Fibroblast of peridontal ligament (primary cell): ENCODE data around the gene MED28.
"Not testable (repeated sequence)": the region's sequence is repeated elsewhere in the genome, so short reads cannot be mapped to it uniquely, and the experiment has no call there.

Source experiments
- DNase-seq: peaks from one replicate; pipeline ENCODE4 v3.0.0-alpha.2; 2010; ENCODE audit errors: extremely low read depth

Gene MED28, protein sequence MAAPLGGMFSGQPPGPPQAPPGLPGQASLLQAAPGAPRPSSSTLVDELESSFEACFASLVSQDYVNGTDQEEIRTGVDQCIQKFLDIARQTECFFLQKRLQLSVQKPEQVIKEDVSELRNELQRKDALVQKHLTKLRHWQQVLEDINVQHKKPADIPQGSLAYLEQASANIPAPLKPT

DNA sequence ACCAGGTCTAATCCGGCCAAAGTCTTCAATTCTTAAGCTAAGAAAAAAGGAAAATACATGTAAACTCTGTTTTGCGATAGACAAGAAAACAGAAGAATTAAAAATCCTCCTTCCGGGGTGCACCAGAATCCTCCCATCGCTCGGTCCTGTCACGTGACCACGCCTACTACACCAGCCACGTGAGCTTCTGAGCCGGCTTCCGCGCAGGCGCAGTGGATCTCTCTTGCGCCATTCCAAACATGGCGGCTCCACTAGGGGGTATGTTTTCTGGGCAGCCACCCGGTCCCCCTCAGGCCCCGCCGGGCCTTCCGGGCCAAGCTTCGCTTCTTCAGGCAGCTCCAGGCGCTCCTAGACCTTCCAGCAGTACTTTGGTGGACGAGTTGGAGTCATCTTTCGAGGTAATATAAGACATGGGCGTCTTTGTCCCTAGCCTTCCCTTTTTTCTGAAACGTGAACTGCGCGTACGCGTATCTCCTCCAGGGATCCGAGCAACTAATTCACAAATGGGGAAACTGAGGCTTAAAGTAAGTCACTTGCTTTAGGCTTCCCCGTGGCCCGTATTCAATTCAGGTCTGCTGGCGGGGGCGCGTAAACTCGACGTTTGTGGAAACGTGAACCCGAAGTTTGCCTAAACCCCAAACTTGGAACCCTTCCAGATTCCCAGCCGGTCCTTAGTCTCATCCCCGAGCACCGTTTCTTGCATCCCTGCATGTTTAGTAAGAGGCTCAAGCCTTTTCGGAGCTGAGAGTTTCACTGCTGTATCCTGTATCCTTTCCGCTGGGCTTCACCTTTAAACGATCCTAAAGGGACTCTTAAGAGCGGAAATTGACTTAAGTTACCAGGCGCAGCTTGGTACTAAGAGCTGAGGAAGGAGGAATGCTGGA, at the start of gene MED28:
Gene MED28 (plus strand): TSS at position 226 of the 884 bp plus-strand sequence. CDS start 14 bp downstream, at position 240.
- peak; percentile 96 for DNase-seq

DNA sequence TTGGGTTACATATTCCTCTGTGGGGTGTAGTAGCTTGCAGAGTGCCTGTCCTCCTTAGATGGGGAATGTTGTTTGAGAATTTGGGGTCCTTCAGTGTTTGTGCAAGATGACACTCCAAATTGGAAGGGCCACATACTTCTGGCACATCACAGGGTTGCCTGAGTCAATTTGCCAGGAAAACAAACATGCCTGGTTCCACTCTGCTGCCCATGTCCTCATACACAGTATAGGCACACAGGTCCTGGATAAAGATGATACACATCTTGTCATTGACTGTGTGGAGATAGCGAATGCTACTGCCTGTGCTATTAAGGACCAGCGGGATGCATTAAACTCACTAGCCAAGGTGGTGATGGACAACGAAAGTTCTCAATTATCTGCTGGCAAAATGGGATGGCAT, 48.6 kb upstream of the MED28 start:
- no peak for DNase-seq

DNA sequence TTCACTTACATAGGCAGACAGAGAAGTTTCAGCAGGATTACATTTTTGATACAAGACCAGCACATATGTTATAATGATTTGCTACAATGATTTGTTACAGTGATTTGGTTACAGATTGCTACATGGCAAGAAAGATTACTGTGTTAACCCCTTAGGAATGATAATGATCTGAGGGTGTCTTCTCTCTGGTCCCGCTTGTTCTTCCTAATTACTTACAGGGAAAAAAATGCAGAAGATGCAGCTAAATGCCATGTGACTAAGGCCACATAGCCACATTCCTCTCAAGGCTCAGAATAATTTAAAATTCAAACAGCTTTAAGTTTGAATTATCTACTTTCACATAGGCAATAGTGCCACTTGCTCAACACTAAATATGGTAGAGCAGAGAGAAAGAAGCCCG, 47.2 kb upstream of the MED28 start:
- peak; percentile 63 for DNase-seq

DNA sequence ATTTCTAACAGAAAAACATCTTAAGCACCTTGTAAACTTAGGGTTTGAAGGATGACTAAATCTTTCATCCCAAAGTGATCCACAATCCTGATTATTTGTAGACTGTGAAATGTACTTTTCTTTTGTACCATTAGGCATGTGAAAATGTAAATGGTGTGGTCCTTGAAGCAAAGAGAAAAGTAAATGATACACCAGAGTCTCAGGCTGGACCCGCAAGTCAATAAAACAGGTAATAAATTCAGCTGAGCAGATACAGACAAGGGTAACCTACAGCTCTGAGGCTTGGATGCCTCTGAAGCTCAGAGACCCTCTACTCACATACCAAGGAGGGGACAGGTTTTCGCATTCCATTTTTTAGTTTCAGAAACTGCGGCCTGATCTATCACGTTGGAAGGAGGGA, 40.2 kb upstream of the MED28 start:
- no peak for DNase-seq

DNA sequence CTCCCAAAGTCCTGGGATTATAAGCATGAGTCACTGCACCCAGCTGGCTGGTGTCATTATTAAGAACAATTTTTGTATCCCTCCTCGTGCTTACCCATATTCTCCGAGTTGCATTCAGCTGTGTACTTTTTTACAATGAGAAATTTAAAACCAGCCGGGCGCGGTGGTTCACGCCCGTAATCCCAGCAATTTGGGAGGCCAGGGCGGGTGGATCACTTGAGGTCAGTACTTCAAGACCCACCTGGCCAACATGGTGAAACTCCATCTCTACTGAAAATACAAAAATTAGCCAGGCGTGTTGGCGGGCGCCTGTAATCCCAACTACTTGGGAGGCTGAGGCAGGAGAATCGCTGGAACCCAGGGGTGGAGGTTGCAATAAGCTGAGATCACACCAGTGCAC, 39.3 kb upstream of the MED28 start:
- not testable (repeated sequence) for DNase-seq

DNA sequence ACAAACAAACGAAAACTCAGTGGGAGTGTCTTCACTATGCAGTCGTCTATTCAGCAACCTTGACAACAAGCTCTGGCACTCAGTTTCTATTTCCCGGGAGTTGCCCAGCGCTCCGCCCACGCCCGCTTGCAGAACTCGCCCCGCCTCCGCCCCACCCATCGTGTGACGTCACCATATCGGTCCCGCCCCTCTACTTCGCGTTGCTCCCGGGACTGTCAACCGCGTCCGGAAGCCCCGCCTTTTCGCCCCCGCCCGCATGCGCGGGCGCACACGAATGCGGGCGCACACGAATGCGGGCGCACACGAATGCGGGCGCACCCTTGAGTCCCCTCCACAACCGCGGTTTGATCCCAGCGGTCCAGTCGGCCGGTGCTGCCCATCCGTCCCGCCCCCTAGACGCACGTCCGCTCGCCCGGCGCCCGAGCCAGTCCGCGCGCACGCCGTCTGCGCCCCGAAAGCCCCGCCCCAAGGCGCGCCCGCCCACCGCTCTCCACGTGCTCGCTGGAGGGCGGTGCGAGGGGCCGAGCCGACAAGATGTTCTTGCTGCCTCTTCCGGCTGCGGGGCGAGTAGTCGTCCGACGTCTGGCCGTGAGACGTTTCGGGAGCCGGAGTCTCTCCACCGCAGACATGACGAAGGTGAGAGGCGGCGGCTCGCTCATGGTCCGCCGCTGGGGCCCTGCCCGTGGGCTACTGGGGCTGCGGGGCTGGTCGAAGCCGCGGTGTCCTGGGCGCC, 37.3 kb upstream of the MED28 start, which contains the start of gene LAP3:
Gene LAP3 (plus strand): TSS at position 267 of the 733 bp plus-strand sequence. CDS start 268 bp downstream, at position 535.
- peak; percentile 95 for DNase-seq

DNA sequence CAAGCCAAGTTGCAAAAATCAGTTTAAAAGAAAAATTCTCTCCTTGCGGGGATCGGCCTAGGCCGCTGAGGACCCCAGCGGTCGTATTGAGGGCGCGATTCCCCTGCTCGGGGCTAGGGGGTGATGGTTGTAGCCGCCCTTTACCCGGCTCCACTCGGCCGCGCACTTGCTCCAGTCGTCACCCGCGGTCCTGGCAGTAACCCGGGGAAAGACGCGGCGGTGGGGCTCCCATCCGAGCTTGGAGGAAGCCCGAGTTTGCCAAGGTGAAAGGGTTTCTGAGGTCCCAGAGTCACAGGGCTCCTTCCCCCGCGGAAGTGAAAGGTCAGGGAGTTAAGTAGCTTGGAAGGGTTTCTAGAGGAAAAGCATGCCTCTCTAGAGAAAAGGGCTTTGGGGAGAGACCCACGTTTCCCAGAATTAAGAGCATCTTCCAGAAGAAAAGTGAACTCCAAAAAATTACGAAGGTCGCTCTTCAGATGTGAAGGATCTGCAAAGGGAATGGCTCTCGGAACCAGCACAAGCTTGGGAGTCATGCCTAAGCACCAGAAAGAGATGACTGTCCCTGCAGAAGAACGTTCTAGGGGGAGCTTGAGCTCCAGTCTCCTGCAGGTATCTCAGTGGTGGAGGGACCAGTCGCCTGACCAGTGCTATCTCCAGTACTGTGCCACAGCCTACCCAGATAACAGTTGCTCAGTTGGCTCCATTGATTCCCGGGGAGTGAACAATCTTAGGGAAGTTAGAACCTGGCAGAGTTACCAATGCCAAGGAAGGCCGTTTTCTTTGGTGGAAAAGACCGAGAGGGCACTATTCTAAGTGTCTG, 36.6 kb upstream of the MED28 start:
- DNase-seq: peak; percentile 16

DNA sequence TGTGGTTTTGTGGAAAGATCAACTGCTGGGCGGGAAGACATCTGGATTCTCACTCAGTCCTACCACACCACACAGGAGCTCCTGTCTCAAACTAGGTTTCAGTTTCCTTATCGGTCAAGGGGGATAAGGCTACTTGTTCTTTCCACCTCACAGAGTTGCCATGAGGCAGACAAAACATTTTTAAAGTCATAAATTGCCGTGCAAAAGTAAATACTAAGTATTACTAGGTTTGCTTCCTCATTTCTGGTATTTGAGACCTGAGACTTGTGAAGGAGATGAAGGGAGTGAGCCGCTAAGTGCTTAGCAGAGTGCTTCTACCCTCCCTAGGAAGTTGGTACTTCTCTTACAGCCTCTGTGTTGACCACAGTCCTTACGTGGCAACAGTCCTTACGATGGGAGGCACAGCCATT, 36.0 kb upstream of the MED28 start:
- DNase-seq: peak; percentile 29

DNA sequence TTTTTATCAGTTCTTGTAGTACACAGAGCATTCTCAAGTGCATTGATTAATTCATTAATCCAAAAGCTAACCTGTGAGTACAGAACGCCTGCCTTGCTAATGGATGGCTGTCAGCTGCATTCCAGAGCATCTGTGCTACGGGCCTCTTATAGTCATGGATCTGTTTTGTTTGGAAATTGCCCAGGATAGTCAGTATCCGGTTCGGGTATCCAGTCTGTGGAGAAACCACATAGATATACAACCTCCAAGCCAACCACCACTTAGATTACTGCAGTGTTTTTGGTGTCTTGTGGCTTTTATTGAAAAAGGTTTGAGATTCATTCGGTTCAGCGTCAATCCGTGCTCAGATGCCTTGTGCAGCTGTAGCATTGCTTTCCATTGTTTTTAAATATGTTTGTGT, 33.5 kb upstream of the MED28 start:
- peak; percentile 69 for DNase-seq

DNA sequence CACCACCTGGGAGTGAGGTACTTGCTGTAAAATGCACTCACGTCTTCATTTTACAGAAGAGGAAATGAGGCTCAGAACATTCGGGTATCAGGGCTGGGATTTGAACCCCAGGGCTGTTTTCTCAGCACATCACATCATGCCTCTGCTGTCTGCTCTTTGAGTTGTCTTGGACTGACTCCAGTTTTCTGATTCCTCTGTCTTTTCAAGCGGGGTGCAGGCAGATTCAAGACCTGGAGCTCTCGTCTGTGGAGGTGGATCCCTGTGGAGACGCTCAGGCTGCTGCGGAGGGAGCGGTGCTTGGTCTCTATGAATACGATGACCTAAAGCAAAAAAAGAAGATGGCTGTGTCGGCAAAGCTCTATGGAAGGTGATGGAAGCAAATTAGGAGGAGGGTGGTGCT, 31.2 kb upstream of the MED28 start:
- DNase-seq: no peak

DNA sequence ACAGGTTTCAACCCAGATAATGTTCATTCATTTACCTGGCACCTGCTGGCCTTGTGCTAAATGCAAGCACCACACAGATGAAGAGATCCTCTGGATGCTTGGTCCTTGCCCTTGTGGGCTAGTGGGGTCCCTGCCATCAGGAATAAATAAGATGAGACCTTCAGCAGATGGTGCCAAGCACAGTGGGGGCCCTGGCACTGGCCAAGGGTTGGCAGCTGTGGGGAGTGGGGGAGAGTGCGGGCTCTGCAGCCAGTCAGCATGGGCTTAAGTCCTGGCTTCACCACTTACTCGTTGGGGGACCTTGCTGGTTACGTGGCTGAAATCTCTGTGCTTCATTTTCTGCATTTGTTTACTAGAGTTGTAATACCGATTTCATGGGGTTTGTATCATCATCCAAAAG, 30.5 kb upstream of the MED28 start:
- no peak for DNase-seq

DNA sequence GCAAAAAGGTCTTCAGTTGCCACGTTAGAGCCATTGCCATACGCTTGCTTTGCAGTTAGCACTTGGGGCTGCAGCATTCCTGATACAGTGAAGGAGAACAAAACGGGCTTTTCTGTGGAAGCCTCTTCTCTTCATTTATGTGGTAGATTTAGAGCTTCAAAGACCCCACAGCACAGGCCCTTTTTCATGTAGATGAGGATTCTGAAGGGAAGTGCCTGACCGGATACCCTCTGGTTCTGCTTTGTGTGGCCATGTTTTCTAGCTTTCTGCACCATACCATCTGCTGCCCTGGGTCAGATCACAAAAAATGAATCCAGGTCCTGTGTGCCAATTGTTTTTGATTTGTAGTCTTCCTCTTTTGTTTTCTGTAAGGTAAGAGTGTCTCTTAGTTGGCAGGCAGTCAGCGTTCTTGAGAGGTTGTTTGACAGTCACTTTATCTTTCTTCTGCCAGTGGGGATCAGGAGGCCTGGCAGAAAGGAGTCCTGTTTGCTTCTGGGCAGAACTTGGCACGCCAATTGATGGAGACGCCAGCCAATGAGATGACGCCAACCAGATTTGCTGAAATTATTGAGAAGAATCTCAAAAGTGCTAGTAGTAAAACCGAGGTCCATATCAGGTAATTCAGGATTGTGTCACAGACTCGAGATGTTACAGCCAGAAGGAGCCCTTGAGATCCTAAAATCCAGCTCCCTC, 29.8 kb upstream of the MED28 start:
- no peak for DNase-seq

DNA sequence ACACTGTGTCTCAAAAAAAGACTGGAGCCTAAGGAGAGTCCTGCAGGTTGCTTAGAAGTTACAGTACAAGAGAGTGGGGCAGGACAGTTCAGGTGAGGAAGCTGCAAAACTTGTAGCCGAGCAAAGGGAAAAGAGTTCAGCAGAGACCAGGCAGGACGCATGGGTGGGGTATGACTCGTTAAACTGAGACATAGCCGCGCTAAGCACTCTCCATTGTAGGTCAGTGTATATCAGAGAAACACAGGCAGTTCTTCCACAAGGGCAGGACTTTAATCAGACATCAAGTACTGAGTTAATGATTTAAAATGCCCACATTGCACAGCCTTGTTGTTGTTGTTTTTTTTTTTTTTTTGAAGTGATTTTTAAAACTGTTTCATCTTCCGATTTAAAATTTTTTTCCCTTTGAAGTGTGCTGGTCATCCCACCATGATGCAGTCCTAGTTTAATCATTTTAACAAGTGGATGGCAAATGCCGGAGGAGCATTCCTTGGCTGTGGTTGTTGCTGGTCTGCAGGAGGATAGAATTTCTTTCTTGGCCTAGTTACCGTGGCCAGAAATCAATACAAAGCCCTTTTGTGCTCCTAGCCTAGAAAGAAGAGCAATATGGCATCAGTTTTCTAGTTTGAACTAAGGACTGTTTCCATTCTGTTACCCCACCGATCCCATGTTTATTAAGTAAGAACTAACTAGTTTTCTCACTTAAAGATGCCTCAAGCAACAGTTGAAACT, 27.2 kb upstream of the MED28 start:
- DNase-seq: peak; percentile 54

DNA sequence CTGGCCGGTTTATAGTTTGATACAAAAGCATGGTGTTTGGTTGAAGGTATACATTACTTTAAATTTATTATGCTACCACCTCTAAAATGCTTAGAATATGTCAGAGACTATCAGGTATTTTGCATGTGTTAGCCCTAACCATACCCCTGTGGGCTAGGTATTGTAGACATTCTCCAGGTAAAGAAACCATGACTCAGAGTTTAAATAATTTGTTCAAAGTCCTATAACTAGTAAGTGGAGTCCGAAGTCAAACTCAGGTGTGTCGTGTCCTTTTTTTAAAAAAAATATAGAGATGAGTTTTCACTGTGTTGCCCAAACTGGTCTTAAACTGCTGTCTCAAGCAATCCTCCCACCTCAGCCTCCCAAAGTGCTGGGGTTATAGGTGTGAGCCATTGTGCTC, 25.1 kb upstream of the MED28 start:
- DNase-seq: no peak

DNA sequence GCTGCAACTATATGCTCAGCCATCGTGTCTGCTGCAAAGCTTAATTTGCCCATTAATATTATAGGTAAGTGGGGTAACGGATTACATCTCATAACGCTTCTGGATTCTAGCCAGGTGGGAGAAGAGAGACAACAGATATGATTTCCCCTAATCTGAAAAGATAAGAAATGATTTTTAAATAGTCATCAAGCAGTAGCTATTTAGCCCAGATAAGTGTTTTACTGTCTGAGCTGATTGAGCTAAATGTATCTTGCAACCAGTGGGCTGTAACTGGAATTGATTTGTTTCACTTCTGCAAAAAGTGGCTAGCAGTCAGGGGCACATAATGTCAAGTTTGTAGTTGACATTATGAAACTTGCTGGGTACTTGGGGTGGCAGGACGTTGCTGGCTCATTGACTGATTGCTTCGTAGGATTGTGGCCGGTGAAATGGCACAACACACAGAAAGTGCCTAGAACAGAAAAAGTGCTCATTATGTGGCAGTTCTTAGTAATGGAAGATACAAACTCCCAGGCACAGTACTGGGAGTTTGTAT, 18.9 kb upstream of the MED28 start:
- no peak for DNase-seq

DNA sequence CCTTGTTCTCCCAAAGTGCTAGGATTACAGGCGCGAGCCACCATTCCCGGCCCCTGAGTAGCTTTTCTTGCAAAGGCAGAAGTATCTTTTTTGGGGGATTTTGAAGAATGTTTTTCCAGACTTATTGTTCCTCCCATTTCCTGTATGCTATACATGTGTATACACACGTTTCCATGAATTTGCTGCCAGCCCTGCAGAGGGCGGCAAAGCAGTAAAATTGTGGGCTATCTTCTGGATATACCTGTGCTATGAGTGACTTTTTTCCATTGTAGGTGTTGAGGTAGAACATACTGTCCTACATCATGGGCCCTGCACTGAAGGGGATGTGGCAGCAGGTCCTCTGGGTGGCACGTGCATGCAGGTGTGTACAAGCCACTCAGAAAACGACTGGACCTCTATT, 16.9 kb upstream of the MED28 start:
- DNase-seq: no peak

DNA sequence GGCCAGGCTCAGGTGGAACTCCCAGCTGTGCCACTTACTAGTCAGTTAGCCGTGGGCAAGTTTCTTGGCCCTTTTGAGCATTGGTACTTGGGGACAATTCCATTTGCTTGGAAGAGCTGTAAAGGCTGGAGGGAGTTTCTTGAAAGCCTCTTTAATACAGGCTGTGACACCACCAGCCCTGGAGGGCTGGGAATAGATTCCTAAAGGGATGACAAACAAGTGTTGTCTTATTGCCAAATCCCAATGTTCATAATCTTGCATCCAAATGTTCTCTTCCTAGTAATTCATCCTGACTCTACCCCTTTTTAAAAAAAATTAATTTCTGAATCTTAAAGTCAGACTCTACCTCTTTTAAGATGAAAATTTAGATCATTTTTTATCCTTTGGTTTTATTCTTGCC, 14.6 kb upstream of the MED28 start:
- DNase-seq: no peak

DNA sequence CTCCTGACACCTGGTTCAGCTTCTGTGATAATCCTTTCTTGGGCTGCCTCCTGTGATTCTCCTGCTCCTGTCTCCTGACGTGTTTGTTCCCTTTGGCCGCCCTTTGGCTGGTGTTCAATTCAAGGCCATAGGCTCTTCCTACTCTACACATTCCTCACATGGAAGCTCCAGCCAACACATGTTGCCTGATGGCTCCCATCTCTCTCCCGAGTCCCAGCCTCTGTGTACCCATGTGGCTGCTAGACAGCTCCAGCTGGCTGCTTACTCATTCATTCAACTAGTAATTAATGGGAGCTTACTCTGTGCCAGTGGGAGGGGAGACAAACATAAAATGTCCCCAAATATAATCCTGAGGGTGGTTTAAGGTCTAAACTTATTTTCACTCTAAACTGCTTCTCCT, 9.2 kb upstream of the MED28 start:
- DNase-seq: no peak

DNA sequence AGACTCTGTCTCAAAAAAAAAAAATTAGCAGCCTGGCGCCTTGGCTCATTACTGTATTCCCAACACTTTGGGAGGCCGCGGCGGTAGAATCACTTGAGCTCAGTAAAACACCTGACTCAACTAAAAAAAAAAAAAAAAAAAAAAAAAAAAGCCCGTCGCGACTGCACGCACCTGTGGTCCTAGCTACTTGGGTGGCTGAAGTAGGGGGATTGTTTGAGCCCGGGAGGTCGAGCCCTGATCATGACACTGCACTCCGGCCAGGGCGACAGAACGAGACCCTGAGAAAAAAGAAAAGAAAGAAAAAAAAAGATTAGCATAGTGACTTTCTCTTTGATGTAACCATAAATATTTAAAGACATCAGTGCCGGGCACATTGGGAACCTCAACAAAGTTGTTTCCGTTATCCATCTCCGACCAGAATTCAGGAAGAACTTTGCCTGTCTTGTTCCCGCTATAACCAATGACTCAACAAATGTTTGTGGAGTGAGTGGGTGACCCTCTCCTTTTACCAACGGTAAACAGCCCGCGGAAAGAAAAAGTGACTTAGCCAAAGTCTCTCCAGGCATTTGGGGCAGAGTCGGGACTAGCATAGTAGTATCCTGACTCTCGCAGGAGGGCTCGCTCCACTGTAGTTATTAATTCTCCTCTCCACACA, 553 bp upstream of the MED28 start:
- peak; percentile 80 for DNase-seq

DNA sequence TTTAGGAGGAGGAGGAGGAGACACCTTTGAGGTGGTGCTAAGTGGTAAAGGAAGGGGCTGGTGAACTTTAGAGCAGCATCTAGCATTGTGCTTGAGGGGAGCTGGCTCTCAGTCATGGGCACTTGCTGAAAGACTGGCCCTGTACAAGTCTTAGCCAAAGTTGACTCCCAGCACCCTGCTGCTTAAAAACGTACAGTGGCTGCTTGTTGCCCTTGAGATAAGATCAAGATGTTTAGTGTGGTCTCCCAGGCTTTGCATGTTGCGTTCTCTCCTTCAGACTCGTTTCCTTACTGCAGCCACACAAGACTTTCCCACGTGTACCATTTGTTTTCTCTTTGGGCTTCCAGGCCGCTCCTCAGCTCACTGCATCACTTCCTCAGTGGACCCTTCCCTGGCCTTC, 1.8 kb downstream of the MED28 start:
- DNase-seq: no peak
